Caco-2 (cell line): Measurements from ENCODE around the gene FAM111A. TPM values are rescaled to one million over a fixed set of nuclear protein-coding genes. Genes with fewer than 3 reads are reported as not detected.

ENCODE experiments used
- BruUV-seq: library from RNA; stranded (reverse); fragments of 400-500 nt; replicated peaks from 2 replicates; lab custom pipeline; 2021; lab: Mats Ljungman, UMichigan
- CTCF ChIA-PET: fragments of 300-600 bp; sonication (Branson Sonifier 250); formaldehyde crosslinking; loops from one replicate; lab custom pipeline; 2022; ENCODE audit warnings: antibody characterized with exemption; lab: Charles Lee
- POLR2A ChIA-PET: fragments of 300-600 bp; sonication (Branson Sonifier 250); formaldehyde crosslinking; loops from one replicate; lab custom pipeline; 2022; ENCODE audit warnings: antibody characterized with exemption; lab: Charles Lee
- DNase-seq, 2 experiments: peaks; one replicate each; pipeline versions ENCODE4 v3.0.0 to v3.0.0-alpha.2; 2020 to 2022
- H3K27me3 ChIP-seq: replicated peaks from 2 replicates; pipeline ENCODE4 v1.6.0; 2011; ENCODE audit warnings: low read length; ENCODE audit not compliant: control insufficient read depth, insufficient read depth
- H3K36me3 ChIP-seq: 2 replicates; pipeline ENCODE4 v1.5.1; 2011; ENCODE audit warnings: low read length; ENCODE audit not compliant: control insufficient read depth, insufficient read depth
- H3K4me1 ChIP-seq: fragments of 250-450 bp; sonication (Bioruptor Pico); 2 replicates; pipeline ENCODE4 v1.5.1; 2020; ENCODE audit warnings: mild to moderate bottlenecking
- H3K4me3 ChIP-seq: 2 replicates; pipeline ENCODE4 v1.5.1; 2011; ENCODE audit warnings: low read depth, mild to moderate bottlenecking, control low read depth, low read length
- H3K9me3 ChIP-seq: fragments of 250-450 bp; sonication (Bioruptor Pico); 2 replicates; pipeline ENCODE4 v1.5.1; 2020; ENCODE audit warnings: mild to moderate bottlenecking, moderate library complexity
- H3K27ac Mint-ChIP-seq: one replicate; pipeline ENCODE4 v1.8.0; 2022; ENCODE audit warnings: mixed read lengths; ENCODE audit not compliant: unreplicated experiment
- H3K27me3 Mint-ChIP-seq: one replicate; pipeline ENCODE4 v1.8.0; 2022; ENCODE audit warnings: mixed read lengths; ENCODE audit not compliant: insufficient read depth, unreplicated experiment
- H3K36me3 Mint-ChIP-seq: one replicate; pipeline ENCODE4 v1.8.0; 2022; ENCODE audit warnings: mild to moderate bottlenecking, mixed read lengths; ENCODE audit not compliant: insufficient read depth, unreplicated experiment
- H3K4me1 Mint-ChIP-seq: one replicate; pipeline ENCODE4 v1.8.0; 2022; ENCODE audit warnings: low read depth, mixed read lengths; ENCODE audit not compliant: unreplicated experiment
- H3K4me3 Mint-ChIP-seq: one replicate; pipeline ENCODE4 v1.8.0; 2022; ENCODE audit warnings: mild to moderate bottlenecking, moderate library complexity, mixed read lengths; ENCODE audit not compliant: unreplicated experiment
- H3K9me3 Mint-ChIP-seq: one replicate; pipeline ENCODE4 v1.8.0; 2022; ENCODE audit warnings: mixed read lengths; ENCODE audit not compliant: unreplicated experiment
- intact Hi-C: fragments of 100-400 bp; cut with micrococcal nuclease; formaldehyde crosslinking; loops from one replicate; pipeline ENCODE4 v1.10.0; 2022; ENCODE audit not compliant: unreplicated experiment
- total RNA-seq: library from RNA; stranded (reverse); gene quantifications from 2 replicates; pipeline ENCODE4 v1.2.3, GENCODE V29; 2022
- TF ChIP-seq, protein P1 (sequence below), 2 experiments: fragments of 200-600 bp in 1 of 2; IDR thresholded peaks; 1 replicate in 1 of 2; 2 replicates in 1 of 2; pipeline versions ENCODE4 v1.5.1 to v1.8.0; 2011 to 2022; ENCODE audit warnings: antibody characterized with exemption in 1 of 2, control low read depth in 1 of 2, inconsistent platforms in 1 of 2, low read depth in 1 of 2, low read length in 1 of 2, mild to moderate bottlenecking in 1 of 2, moderate library complexity in 1 of 2; ENCODE audit not compliant: insufficient read depth in 1 of 2, severe bottlenecking in 1 of 2, unreplicated experiment in 1 of 2

Gene FAM111A
- total RNA-seq, 1 experiment from 2014 or later: 78.8 TPM

DNA sequence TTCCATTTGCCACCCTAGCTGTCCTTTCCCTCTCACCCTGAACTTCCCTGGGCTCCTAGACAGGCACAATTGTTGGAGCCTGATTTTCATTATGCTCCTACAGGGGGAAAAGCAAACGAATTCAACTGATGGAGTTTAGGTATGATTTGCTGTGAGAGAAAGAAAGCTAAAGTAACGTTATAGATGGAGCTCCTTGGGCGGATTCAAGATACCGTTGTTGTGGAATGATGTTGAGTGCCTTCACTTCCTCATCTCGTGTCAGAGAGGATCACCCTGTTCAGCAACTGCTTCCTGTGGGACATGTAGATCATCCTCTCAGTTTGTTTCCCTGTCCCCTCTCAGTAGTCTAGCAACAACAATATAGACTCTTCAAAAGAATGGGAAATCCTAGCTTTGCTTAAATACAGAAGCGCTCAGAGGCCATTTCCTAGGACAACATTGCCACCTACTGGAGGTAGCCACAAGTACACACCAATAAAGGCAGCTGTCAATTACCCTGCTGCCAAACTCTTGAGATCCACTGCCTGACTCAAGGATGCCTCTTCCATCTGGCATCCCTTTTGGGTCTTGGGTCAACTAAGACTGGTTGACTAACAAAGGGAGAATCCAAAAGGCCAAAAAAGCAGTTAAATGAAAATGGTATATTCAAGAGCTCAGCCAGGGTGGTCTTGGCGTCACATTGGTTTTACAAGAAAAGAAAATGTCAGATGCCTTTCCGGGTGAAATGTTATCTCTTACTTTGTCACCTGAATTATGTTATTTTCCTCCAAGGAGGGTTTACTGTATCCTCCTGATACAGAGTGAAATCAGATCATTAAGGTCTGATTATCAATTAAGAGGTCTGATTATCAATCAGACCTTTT, 15.8 kb downstream of the FAM111A start:
- ChIA-PET CTCF (interaction anchor here (0.6 to 2.3 kb wide), 30 partner anchors 9 to 1971 kb away, joined by 3 to 35 read pairs (median 5); partner anchors contain the start of genes DTX4, FAM111A, FAM111B and LPXN), POLR2A (interaction anchor here (0.6 to 1.1 kb wide), 8 partner anchors 14 to 457 kb away, joined by 3 to 7 read pairs (median 4); partner anchors contain the start of genes DTX4, FAM111A and OSBP)
- Mint-ChIP-seq H3K36me3 (peaks cover 11% of the 10 kb centered on the region), H3K9me3 (peaks cover 9% of the 10 kb centered on the region), H3K4me1 (peaks cover 16% of the 10 kb centered on the region), H3K27me3 (peaks cover 10% of the 10 kb centered on the region), H3K4me3 (no peak overlapping the region), H3K27ac (no peak overlapping the region)
- Histone ChIP-seq H3K4me3 (no peak overlapping the region), H3K9me3 (peaks cover 3% of the 10 kb centered on the region; the same call in 1 of the 2 replicates), H3K4me1 (peaks cover 16% of the 10 kb centered on the region), H3K27me3 (no peaks in the 10 kb centered on the region), H3K36me3 (no peaks in the 10 kb centered on the region)
- no TSS peak for BruUV-seq
- TF ChIP-seq, protein P1, sequence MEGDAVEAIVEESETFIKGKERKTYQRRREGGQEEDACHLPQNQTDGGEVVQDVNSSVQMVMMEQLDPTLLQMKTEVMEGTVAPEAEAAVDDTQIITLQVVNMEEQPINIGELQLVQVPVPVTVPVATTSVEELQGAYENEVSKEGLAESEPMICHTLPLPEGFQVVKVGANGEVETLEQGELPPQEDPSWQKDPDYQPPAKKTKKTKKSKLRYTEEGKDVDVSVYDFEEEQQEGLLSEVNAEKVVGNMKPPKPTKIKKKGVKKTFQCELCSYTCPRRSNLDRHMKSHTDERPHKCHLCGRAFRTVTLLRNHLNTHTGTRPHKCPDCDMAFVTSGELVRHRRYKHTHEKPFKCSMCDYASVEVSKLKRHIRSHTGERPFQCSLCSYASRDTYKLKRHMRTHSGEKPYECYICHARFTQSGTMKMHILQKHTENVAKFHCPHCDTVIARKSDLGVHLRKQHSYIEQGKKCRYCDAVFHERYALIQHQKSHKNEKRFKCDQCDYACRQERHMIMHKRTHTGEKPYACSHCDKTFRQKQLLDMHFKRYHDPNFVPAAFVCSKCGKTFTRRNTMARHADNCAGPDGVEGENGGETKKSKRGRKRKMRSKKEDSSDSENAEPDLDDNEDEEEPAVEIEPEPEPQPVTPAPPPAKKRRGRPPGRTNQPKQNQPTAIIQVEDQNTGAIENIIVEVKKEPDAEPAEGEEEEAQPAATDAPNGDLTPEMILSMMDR (IDR thresholded peaks at IDR 0.05; ENCODE audit: insufficient read depth in 1 of 2, low read depth in 1 of 2, low read length in 1 of 2, severe bottlenecking in 1 of 2, unreplicated experiment in 1 of 2): peak; percentile 80 to 84
- DNase-seq: peak; percentile 68 to 78
- intact Hi-C loops: loop anchor here (1.0 to 5.0 kb wide), 7 partner anchors 16 to 581 kb away; partner anchors contain the start of genes FAM111A, LPXN and ZFP91

DNA sequence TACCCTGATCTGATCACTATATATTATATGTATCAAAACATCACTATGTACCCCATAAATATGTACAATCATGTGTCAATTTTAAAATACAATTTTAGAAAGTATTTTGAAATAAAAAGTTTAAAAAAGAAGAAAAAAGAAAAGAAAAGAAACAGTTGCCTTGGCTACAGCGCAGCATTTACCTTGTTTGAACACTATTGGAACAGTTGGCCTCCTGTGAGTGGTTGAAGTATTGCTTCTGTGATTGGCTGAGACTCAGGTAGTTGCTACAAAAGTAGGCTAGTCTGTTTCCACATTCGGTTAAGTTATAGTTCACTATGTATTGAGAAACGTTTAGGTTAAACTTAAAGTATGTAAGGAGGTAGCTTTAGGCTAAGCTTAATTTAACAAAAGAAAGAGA, 21.4 kb downstream of the FAM111A start:
- Mint-ChIP-seq H3K9me3 (peaks cover 19% of the 10 kb centered on the region), H3K27ac (no peak overlapping the region), H3K27me3 (peaks cover 14% of the 10 kb centered on the region), H3K4me1 (no peaks in the 10 kb centered on the region), H3K4me3 (no peak overlapping the region), H3K36me3 (no peaks in the 10 kb centered on the region)
- ChIA-PET CTCF (interaction anchor here (1.4 kb wide), 1 partner anchor 22 kb away, joined by 4 read pairs; no protein-coding TSS in a partner anchor), POLR2A (interaction anchor here (0.6 kb wide), 1 partner anchor 123 kb away, joined by 6 read pairs; no protein-coding TSS in a partner anchor)
- no TSS peak for BruUV-seq
- TF ChIP-seq, protein P1 (IDR thresholded peaks at IDR 0.05; ENCODE audit: insufficient read depth in 1 of 2, low read depth in 1 of 2, low read length in 1 of 2, severe bottlenecking in 1 of 2, unreplicated experiment in 1 of 2): no peak
- Histone ChIP-seq H3K36me3 (no peaks in the 10 kb centered on the region; the same call in 1 of the 2 replicates), H3K4me3 (no peak overlapping the region), H3K9me3 (peaks cover 3% of the 10 kb centered on the region; the same call in 1 of the 2 replicates), H3K27me3 (no peaks in the 10 kb centered on the region), H3K4me1 (no peaks in the 10 kb centered on the region)
- intact Hi-C loops: no loop called here
- DNase-seq: no peak
